ENCODE measurements around the gene GRM7. TPM values are rescaled to one million over a fixed set of nuclear protein-coding genes. Genes with fewer than 3 reads are reported as not detected.

Gene GRM7
- total and polyA plus RNA-seq, 9 of the 15 experiments (the other 6 are each of a cell fraction or from before 2014, with no cell fraction given), result not detected

- H3K4me2 ChIP-seq (ENCODE audit: insufficient read depth, low read length), result no peak overlapping the region
- DNase-seq (ENCODE audit: extremely low read depth in 1 of 4, low spot score in 3 of 4), result no peak
- no peak for TF ChIP-seq IRF1 (CRISPR knock-in tag; IDR thresholded peaks at IDR 0.05; ENCODE audit: borderline replicate concordance)
- TF ChIP-seq, protein P1, sequence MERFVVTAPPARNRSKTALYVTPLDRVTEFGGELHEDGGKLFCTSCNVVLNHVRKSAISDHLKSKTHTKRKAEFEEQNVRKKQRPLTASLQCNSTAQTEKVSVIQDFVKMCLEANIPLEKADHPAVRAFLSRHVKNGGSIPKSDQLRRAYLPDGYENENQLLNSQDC (CRISPR knock-in tag; IDR thresholded peaks at IDR 0.05), result no peak
- TF ChIP-seq ZNF561 (CRISPR knock-in tag; conservative IDR thresholded peaks at IDR 0.05), result no peak
- TF ChIP-seq E2F4 (CRISPR knock-in tag; IDR thresholded peaks at IDR 0.05; ENCODE audit: low read depth), result no peak
- no peak for TF ChIP-seq BDP1 (IDR thresholded peaks at IDR 0.05; ENCODE audit: insufficient read depth, insufficient read length)
- no peak overlapping the region for H3K27ac ChIP-seq (ENCODE audit: extremely low read depth, low read depth, low read length)
- no peak overlapping the region for H2AFZ ChIP-seq (ENCODE audit: low read depth, low read length)
- H4K20me1 ChIP-seq (replicated peaks; ENCODE audit: control insufficient read depth, insufficient read depth, low read length), result no peaks in the 10 kb centered on the region
- no peaks in the 10 kb centered on the region for H3K27me3 ChIP-seq (ENCODE audit: control insufficient read depth in 2 of 2, insufficient read depth in 2 of 2, low read length in 2 of 2)
- in situ Hi-C loops (cut with MboI) (no loop called here), intact Hi-C loops (cut with micrococcal nuclease) (no loop called here)
- CTCF ChIA-PET (ENCODE audit: low intra/inter-chr PET ratio), result no interaction called here
- peaks cover 3% of the 10 kb centered on the region; the same call in 1 of the 2 replicates for H3K9me3 ChIP-seq (replicated peaks; ENCODE audit: control insufficient read depth, insufficient read depth, low read depth, low read length)
- no peaks in the 10 kb centered on the region for H3K4me1 ChIP-seq (replicated peaks in 1 of 2; ENCODE audit: control insufficient read depth in 2 of 2, insufficient read depth in 2 of 2, low read length in 2 of 2)
- H3K9me1 ChIP-seq (ENCODE audit: control insufficient read depth, insufficient read depth, low read length), result no peaks in the 10 kb centered on the region
- ATAC-seq, result no peak
- 0% methylated on average over 2 of the region's 2 CpGs for WGBS (ENCODE audit: insufficient coverage, low coverage, missing lambda C conversion rate)
- no peak for FAIRE-seq
- no peaks in the 10 kb centered on the region for H3K79me2 ChIP-seq (ENCODE audit: control insufficient read depth, insufficient read depth, low read length)
- H3K9ac ChIP-seq (ENCODE audit: insufficient read depth in 1 of 2, low read depth in 2 of 2, low read length in 2 of 2), result no peak overlapping the region
- H3K4me3 ChIP-seq, result no peak overlapping the region
- POLR2A ChIA-PET, result no interaction called here
- no TSS peak for BruUV-seq (replicated peaks)
- no peaks in the 10 kb centered on the region for H3K36me3 ChIP-seq (ENCODE audit: control insufficient read depth, insufficient read depth, low read length)
Observed at GRCh38 chr3:7385635-7386034, 524.7 kb downstream of the GRM7 start.

Data from K562 (cell line).